Choroid plexus epithelial cell (primary cell): ENCODE data around the gene PSMB1.

Experiments
- DNase-seq: peaks from one replicate; pipeline ENCODE4 v3.0.0-alpha.2; 2010; ENCODE audit warnings: low read depth
- H3K4me3 ChIP-seq: 2 replicates; pipeline ENCODE4 v1.5.1; 2011; ENCODE audit warnings: low read depth, mild to moderate bottlenecking, control low read depth, low read length, moderate library complexity
- TF ChIP-seq, protein P1 (sequence below): conservative IDR thresholded peaks from 2 replicates; pipeline ENCODE4 v1.5.1; 2011; ENCODE audit warnings: low read depth, mild to moderate bottlenecking, control low read depth, inconsistent platforms, low read length, moderate library complexity

The PSMB1 gene

DNA sequence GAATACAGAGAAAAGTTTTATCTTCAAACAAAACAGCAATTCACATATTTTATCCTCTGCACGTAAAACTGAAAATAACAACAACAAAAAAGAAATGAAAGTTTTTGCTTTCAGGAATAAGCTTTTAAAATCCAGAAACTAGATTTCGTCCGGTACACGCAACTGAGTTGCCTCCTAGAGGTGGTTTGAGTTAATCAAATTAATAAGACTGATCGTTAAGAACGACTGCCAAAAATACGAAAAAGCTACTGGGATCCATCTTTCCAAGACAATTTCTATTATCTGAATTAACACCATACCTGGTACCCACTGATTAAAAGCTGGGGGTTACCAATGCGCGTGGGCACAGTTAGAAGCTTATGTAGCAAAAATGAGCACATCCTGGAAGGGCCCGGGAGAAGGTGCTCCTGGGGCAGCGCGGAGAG is 30.7 kb upstream of the PSMB1 start:
- peak overlapping the region; percentile 96 for H3K4me3 ChIP-seq
- TF ChIP-seq, protein P1, sequence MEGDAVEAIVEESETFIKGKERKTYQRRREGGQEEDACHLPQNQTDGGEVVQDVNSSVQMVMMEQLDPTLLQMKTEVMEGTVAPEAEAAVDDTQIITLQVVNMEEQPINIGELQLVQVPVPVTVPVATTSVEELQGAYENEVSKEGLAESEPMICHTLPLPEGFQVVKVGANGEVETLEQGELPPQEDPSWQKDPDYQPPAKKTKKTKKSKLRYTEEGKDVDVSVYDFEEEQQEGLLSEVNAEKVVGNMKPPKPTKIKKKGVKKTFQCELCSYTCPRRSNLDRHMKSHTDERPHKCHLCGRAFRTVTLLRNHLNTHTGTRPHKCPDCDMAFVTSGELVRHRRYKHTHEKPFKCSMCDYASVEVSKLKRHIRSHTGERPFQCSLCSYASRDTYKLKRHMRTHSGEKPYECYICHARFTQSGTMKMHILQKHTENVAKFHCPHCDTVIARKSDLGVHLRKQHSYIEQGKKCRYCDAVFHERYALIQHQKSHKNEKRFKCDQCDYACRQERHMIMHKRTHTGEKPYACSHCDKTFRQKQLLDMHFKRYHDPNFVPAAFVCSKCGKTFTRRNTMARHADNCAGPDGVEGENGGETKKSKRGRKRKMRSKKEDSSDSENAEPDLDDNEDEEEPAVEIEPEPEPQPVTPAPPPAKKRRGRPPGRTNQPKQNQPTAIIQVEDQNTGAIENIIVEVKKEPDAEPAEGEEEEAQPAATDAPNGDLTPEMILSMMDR: no peak
- peak; percentile 15 for DNase-seq

DNA sequence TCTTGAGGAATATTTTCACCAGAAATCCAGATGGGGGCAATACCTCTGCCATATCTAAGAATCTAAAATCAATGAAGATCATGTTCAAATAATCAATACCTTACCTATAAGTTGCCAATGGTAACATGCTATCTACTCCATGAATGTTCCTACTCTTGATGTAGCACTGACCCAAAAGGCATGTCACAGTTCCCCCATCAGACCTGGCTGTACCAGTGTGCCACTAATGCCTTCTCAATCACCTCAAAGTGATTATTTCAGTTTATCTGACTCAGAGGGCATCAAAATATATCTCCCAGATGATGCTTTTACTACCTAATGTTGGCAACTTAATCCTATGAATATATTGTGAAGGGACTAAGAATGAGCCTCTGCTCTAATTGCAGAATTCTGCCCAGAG is 25.8 kb upstream of the PSMB1 start:
- DNase-seq: no peak
- TF ChIP-seq, protein P1: no peak
- no peak overlapping the region for H3K4me3 ChIP-seq

DNA sequence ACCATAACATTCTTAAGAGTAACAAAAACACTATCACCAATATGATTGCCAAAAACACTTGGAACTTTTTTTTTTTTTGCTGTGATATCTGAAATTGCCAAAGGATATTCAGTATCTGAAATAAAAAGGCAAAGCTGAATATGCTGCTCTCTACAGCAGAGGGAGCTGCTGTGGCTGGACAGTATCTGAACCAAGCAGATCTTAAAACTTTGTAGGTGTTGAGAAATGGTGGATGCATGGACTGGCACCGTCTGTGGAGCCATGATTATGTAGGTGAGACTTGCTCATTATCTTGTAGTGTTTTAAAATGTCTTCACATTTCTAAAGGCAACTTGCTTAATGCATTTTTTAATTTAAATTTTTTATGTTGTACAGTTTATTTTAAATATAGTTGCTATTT is 22.1 kb upstream of the PSMB1 start:
- no peak overlapping the region for H3K4me3 ChIP-seq
- DNase-seq: peak; percentile 50

GRCh38 chr6:170572704-170573466 is 19.8 kb upstream of the PSMB1 start:
- no peak overlapping the region for H3K4me3 ChIP-seq
- no peak for DNase-seq
- TF ChIP-seq, protein P1: no peak

More for the DNA sequence above, 22.1 kb upstream of the PSMB1 start:
- TF ChIP-seq, protein P1: peak; percentile 69

GRCh38 chr6:170564936-170565530 is 11.9 kb upstream of the PSMB1 start:
- H3K4me3 ChIP-seq: no peak overlapping the region
- TF ChIP-seq, protein P1: no peak
- DNase-seq: no peak

DNA sequence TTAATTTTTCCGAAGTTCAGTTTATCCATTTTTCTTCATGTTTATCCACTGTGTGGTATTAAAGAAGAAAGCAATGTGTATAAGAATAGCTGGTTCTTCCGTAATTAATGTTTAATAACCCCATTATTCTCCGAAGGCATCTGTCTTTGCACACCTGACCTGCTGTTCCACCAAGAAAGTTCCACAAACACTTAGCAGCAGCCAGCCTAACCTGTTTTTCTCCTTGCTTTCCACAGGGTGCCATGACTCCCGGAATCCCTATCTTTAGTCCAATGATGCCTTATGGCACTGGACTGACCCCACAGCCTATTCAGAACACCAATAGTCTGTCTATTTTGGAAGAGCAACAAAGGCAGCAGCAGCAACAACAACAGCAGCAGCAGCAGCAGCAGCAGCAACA is 8.4 kb upstream of the PSMB1 start:
- H3K4me3 ChIP-seq: no peak overlapping the region
- TF ChIP-seq, protein P1: no peak
- no peak for DNase-seq
